HG03159 (cell line): ENCODE measurements around the gene SPDYE6.
"Not testable (repeated sequence)": the region's sequence is repeated elsewhere in the genome, so short reads cannot be mapped to it uniquely, and the experiment has no call there.

Experiments
- ATAC-seq: cut with Tn5 transposase; IDR thresholded peaks from one replicate; pipeline ENCODE4 v1.9.1; 2021; ENCODE audit warnings: mild to moderate bottlenecking, moderate library complexity; ENCODE audit not compliant: unreplicated experiment

SPDYE6 gene

GRCh38 chr7:102356344-102356743, at the start of gene SPDYE6:
SPDYE6 (minus strand) TSS chr7:102356444; CDS start chr7:102356023, 421 bp downstream.
- ATAC-seq: not testable (repeated sequence)

GRCh38 chr7:102404862-102405188, 48.6 kb upstream of the SPDYE6 start:
- ATAC-seq: not testable (repeated sequence)

- ATAC-seq: peak; percentile 68
Observed at GRCh38 chr7:102404005-102404861, 48.0 kb upstream of the SPDYE6 start.

- ATAC-seq: no peak
Observed at GRCh38 chr7:102403563-102403962, 47.3 kb upstream of the SPDYE6 start.

- no peak for ATAC-seq
Observed at GRCh38 chr7:102400360-102400759, 44.1 kb upstream of the SPDYE6 start.

GRCh38 chr7:102398543-102398942, 42.3 kb upstream of the SPDYE6 start:
- no peak for ATAC-seq

- no peak for ATAC-seq
Observed at GRCh38 chr7:102396710-102397019, 40.4 kb upstream of the SPDYE6 start.

GRCh38 chr7:102395873-102396709, 39.8 kb upstream of the SPDYE6 start, which contains the start of gene PRKRIP1:
PRKRIP1 (plus strand) TSS chr7:102396363; CDS start chr7:102396412, 49 bp downstream.
- ATAC-seq: peak; percentile 96

GRCh38 chr7:102395592-102395872, 39.3 kb upstream of the SPDYE6 start:
- ATAC-seq: no peak

- no peak for ATAC-seq
Observed at GRCh38 chr7:102393467-102393866, 37.2 kb upstream of the SPDYE6 start.

GRCh38 chr7:102392330-102392729, 36.1 kb upstream of the SPDYE6 start:
- ATAC-seq: no peak

GRCh38 chr7:102390697-102391484, 34.6 kb upstream of the SPDYE6 start:
- ATAC-seq: no peak

- ATAC-seq: no peak
Observed at GRCh38 chr7:102389810-102390209, 33.6 kb upstream of the SPDYE6 start.

- ATAC-seq: no peak
Observed at GRCh38 chr7:102387064-102387463, 30.8 kb upstream of the SPDYE6 start.

GRCh38 chr7:102381696-102382425, 25.6 kb upstream of the SPDYE6 start:
- not testable (repeated sequence) for ATAC-seq

GRCh38 chr7:102380837-102381236, 24.6 kb upstream of the SPDYE6 start:
- not testable (repeated sequence) for ATAC-seq

- ATAC-seq: no peak
Observed at GRCh38 chr7:102376964-102377466, 20.8 kb upstream of the SPDYE6 start.

GRCh38 chr7:102372796-102373195, 16.6 kb upstream of the SPDYE6 start:
- ATAC-seq: not testable (repeated sequence)

- ATAC-seq: not testable (repeated sequence)
Observed at GRCh38 chr7:102370038-102370437, 13.8 kb upstream of the SPDYE6 start.

- not testable (repeated sequence) for ATAC-seq
Observed at GRCh38 chr7:102365390-102365789, 9.1 kb upstream of the SPDYE6 start.
